ENCODE measurements around the gene RFT1. TPM values are rescaled to one million over a fixed set of nuclear protein-coding genes. Genes with fewer than 3 reads are reported as not detected.

Gene RFT1, protein sequence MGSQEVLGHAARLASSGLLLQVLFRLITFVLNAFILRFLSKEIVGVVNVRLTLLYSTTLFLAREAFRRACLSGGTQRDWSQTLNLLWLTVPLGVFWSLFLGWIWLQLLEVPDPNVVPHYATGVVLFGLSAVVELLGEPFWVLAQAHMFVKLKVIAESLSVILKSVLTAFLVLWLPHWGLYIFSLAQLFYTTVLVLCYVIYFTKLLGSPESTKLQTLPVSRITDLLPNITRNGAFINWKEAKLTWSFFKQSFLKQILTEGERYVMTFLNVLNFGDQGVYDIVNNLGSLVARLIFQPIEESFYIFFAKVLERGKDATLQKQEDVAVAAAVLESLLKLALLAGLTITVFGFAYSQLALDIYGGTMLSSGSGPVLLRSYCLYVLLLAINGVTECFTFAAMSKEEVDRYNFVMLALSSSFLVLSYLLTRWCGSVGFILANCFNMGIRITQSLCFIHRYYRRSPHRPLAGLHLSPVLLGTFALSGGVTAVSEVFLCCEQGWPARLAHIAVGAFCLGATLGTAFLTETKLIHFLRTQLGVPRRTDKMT
- 6.0 and 9.5 TPM in 2 replicates for polyA plus RNA-seq (2014; cell fraction: cytosol; rRNA removed)
- 10.0 and 12.3 TPM in 2 replicates for polyA plus RNA-seq (2014; cell fraction: nucleus; rRNA removed)

- DNase-seq (ENCODE audit: low spot score), result peak; percentile 89
Measured at GRCh38 chr3:53130179-53131061, at the start of gene RFT1. Gene RFT1, minus strand, starts transcription at chr3:53130435. Its CDS starts 35 bp downstream, at chr3:53130400.

DNA sequence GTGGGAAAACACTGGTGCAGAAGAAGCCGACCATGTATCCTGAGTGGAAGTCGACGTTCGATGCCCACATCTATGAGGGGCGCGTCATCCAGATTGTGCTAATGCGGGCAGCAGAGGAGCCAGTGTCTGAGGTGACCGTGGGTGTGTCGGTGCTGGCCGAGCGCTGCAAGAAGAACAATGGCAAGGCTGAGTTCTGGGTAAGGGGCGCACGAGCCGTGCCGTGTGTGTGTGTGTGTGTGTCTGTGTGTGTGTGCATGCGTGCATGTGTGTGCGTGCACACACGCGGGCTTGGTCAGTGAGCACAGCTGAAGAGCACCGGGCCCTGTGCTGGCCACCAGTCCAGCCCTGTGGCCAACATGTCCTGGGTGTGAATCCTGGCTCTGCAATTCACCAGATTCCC is 49.3 kb upstream of the RFT1 start:
- DNase-seq (ENCODE audit: low spot score), result no peak

DNA sequence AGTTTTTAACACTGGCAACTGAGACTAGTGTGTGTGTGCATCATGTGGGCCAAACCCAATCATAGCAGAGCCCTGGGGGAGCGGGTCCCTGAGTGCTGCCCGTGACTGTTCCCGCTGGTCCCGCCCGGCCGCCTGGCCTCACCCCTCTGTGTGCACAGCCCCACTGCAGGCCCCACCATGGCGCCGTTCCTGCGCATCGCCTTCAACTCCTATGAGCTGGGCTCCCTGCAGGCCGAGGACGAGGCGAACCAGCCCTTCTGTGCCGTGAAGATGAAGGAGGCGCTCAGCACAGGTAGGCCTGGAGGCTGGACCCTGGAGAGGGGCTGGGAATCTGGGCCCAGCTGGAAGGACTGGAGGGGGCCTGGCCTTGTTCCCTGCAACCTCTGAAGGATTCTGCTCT is 48.0 kb upstream of the RFT1 start:
- no peak for DNase-seq (ENCODE audit: low spot score)

DNA sequence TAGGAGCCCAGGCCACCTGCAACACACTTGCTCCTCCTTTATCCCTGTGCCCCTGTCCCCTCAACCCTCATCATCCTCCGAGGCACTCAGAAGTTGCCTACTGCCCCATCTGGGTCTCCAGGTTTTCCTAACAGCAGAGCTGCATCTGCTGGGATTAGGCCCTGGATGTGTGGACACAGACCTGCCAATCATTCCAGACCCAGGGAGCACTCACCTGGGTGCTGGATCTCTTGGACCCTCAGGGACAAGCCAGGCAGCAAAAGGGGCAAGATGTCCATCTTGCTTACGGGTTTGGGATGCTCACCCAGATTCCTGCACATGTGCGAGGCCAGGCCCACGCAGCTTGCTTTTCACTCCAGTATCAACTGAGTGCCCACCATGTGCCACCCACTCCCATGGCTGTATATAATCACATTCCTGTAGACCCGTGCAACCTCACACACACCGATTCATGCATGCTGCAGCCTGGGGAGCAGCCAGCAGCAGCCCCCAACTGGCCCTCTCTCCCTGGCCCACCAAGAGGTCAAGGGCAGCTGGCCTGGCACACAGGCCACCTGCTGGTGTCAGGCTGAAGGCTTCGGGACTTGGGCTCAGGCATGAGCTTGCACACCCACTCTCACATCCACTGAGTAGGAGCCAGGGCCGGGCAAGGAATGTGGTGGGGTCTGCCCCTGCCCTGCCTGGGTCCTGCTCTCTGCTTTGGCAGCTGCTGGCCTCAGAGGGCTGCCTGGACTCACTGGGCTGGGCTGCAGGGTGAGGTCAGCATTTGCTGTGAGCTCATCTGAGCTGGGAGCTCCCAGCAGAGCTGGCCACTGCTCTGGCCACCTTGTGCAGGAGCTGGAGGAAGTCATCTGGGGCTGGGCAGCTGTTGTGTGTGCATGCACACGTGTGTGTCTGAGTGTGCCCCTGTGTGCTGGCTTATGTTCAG is 45.6 kb upstream of the RFT1 start:
- DNase-seq (ENCODE audit: low spot score), result no peak

- DNase-seq (ENCODE audit: low spot score), result no peak
Measured at GRCh38 chr3:53174346-53175250, 44.4 kb upstream of the RFT1 start.

- DNase-seq (ENCODE audit: low spot score), result no peak
Measured at GRCh38 chr3:53173107-53173506, 42.9 kb upstream of the RFT1 start.

DNA sequence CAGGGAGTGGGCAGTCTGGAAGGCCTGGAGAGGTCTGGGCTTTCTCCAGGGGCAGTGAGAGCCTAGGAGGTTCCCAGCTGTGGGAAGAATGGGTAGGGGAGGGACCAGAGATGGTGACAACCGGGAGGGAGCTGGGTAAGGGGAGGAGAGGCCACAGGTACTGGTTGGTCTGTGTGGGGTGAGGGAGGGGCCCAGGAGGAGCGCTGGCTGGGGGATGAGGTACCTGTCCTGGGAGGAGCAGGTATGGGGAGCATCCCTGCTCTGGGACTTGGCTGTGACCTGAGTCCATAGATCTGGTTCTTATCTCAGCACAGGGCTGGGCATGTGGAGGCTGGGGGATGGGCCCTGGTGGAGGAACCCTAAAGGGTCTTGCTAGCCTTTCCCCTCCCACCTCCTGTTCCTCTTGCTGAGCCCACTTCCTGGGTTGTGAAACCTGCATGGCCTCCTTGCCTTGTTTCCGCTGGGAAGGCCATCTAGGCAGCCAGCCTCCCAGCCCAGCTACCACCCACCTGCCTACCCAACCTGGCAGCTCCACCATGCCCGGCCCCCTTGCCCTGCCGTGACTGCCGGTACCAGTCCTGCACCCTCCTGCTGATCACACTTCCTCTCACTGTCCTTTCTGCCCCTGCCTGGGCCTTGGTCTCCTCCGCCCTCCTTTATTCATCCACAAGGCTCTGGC is 41.7 kb upstream of the RFT1 start:
- no peak for DNase-seq (ENCODE audit: low spot score)

DNA sequence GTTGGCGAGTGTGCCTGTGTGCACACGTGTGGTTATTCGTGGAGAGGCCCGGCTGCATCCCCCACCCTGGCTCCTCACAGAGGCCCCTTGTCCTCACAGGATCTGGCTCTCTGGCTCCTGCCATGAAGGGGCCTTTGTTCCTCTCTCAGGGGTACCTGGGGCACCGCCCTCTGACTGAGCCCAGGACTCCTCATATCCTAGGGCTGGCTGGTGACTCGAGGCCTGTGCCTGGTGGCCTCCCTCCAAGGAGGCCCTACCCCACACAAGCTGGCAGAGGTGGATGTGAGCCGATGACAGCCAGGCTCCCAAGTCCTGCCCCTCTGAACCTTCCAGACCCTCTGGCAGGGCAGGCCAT is 40.8 kb upstream of the RFT1 start:
- DNase-seq (ENCODE audit: low spot score), result no peak

- no peak for DNase-seq (ENCODE audit: low spot score)
Measured at GRCh38 chr3:53170325-53171063, 40.3 kb upstream of the RFT1 start.

DNA sequence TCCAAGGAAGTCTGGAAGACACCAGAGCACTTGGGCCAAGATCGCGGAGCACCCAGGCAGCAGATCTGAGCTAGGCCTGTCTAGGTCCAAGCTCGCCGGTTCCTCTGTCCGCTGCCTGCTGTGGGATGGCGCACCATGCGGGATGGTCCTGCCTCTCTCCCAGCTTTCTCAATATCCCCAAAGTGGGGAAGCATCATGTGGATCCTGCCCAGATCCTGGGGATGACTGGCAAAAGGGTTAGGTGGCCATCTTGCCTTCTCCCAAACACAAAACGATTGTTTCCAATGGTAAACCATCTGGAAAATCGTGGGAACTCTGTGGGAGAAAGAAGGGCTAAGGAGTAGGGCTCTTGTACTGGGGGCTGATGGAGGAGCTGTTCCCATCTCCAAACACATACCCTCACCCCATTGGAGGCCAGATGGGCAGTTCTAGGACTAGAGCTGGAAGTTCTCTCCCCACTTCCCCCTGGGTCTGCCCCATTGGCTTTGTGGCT is 39.6 kb upstream of the RFT1 start:
- no peak for DNase-seq (ENCODE audit: low spot score)

DNA sequence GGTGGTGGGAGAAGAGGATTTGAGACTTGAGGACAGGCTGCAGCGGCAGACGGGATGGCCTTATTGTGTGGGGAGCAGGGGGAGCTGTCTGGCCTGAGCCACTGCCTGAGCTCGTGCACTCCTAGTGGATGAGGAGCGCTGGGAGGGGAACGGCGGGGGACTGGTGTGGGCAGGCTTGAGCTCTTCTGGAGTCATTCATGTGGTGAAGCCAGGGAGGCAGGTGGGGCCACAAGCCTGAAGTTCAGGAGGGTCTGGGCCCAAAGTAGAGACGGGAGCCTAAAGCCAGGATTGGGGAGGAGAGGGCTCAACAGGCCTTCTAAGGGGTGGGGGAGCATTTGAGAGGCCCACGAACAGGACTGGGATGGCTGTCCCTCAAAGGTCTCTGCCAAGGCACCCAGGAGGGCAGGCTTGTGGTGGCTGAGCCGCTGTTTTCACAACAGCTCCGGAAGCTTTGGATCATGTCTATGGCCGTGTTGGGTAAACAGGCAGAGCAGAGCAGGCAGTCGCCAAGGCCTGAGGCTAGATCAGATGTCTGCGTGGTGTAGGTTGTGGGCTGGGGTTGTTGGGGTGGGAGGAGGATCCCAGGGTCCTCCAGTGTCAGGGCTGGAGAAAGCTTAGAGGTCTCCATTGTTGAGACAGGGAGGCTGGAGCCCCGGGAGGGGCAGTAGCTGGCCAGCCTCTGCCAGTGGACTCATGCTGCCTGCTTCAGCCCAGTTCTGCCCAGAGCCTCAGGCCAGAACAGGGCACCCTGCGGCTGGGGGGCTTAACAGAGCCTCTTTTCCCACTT is 39.0 kb upstream of the RFT1 start:
- DNase-seq (ENCODE audit: low spot score), result no peak

- DNase-seq (ENCODE audit: low spot score), result no peak
Measured at GRCh38 chr3:53168175-53168923, 38.1 kb upstream of the RFT1 start.

GRCh38 chr3:53167418-53168174 is 37.4 kb upstream of the RFT1 start:
- DNase-seq (ENCODE audit: low spot score), result no peak

DNA sequence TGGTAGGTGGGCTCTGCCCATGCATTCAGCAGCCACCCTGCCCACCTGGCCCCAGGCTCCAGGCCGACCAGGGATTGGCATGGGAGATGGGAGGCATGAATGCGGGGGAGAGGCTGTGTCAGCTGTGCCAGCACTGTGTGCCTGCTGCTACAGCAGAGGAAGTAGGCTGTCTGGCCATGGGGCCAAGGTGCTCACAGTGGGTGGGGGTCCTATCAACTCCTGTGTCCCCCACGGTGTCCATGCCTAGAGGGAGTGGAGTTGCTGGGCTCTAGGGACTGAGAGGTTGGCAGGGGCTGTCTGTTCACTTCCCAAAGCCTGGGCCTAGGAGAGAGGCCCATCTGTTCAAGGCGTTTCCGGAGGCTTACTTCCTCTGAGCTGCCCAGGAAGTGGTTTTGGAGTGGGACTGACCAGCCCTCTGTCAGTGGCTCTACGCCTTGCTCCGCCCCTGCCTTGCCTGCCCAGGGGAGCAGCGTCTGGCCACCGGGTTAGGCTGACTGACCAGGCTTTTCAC is 36.6 kb upstream of the RFT1 start:
- no peak for DNase-seq (ENCODE audit: low spot score)

DNA sequence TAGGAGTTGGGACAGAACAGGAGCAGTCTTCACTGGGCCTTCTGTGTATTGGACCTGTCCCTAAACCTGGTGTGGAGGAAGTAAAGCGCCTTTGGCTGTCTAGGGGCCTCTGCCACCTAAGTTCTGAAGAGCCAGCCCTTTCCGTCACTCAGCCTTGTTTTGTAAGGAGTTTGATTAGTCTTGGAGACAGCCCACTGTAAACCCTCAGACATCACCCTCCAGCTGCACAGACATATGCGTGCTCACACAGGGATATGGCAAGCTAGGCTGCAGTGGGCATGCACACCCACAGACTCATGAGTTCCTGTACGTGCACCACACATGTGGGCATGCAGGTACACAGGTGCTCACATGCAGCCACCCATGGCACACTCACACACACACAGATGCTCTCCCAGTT is 36.0 kb upstream of the RFT1 start:
- DNase-seq (ENCODE audit: low spot score), result no peak

GRCh38 chr3:53164911-53165310 is 34.7 kb upstream of the RFT1 start:
- DNase-seq (ENCODE audit: low spot score), result no peak

Data from SK-N-DZ (cell line).